HAP-1 (cell line): ENCODE data around the gene ANKFY1.
A peak's percentile ranks its signal among the peaks of the same experiment; 100 is the strongest.

Experiments
- DNase-seq, 2 experiments: peaks; one replicate each; pipeline ENCODE4 v3.0.0-alpha.2; 2016 to 2020; ENCODE audit warnings: low spot score in 2 of 2
- H3K27me3 ChIP-seq: fragments of 250-450 bp; sonication (Bioruptor Pico); 2 replicates; pipeline ENCODE4 v1.5.1; 2020; ENCODE audit warnings: low read depth, mild to moderate bottlenecking, moderate library complexity
- H3K36me3 ChIP-seq: fragments of 250-450 bp; sonication (Bioruptor Pico); replicated peaks from 2 replicates; pipeline ENCODE4 v1.5.1; 2020; ENCODE audit warnings: mild to moderate bottlenecking
- H3K4me1 ChIP-seq: fragments of 250-450 bp; sonication (Bioruptor Pico); 2 replicates; pipeline ENCODE4 v1.5.1; 2020; ENCODE audit warnings: mild to moderate bottlenecking
- H3K4me3 ChIP-seq: fragments of 250-450 bp; sonication (Bioruptor Pico); 2 replicates; pipeline ENCODE4 v1.5.1; 2020; ENCODE audit warnings: mild to moderate bottlenecking, moderate library complexity
- H3K9me3 ChIP-seq: fragments of 250-450 bp; sonication (Bioruptor Pico); 2 replicates; pipeline ENCODE4 v1.5.1; 2020; ENCODE audit warnings: mild to moderate bottlenecking, moderate library complexity
- in situ Hi-C: fragments of 300-500 bp; cut with MboI; formaldehyde crosslinking; loops from 3 replicates; pipeline ENCODE4 v1.14.3; 2020; ENCODE audit warnings: low sequenced_read_pairs, inconsistent platforms, mixed read lengths

Gene ANKFY1

DNA sequence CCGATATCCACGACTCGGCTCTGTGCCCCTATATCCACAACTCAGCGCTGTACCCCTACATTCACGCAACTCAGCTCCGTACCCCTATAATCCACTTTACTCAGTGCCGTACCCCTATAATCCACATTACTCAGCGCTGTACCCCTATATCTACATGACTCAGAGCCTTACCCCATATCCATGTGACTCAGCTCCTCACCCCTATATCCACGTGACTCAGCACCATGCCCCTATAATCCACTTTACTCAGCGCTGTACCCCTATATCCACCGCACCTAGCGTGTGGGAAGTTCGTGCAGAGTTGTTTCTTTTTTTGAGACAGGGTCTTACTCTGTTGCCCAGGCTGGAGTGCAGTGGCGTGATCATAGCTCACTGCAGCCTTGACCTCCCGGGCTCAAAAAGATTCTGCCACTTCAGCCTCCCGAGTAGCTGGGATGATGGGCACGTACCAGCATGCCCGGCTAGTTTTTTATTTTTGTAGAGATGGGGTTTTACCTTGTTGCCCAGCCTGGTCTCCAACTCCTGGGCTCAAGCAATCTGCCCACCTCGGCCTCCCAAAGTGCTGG is 103.4 kb downstream of the ANKFY1 start:
- H3K9me3 ChIP-seq, result no peaks in the 10 kb centered on the region
- H3K4me3 ChIP-seq, result no peak overlapping the region
- no peaks in the 10 kb centered on the region for H3K27me3 ChIP-seq
- no peak for DNase-seq
- H3K4me1 ChIP-seq, result peaks cover 27% of the 10 kb centered on the region
- peaks cover 15% of the 10 kb centered on the region for H3K36me3 ChIP-seq
- in situ Hi-C loops, result no loop called here

DNA sequence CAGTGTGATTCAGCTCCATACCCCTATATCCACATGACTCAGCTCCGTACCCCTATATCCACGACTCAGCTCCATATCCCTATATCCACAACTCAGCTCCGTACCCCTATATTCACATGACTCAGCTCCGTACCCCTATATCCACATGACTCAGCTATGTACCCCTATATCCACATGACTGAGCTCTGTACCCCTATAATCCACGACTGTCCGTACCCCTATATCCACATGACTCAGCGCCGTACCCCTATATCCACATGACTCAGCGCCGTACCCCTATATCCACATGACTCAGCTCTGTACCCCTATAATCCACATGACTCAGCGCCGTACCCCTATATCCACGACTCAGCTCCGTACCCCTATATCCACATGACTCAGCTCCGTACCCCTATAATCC is 104.0 kb downstream of the ANKFY1 start:
- Histone ChIP-seq H3K4me3 (no peak overlapping the region), H3K36me3 (peaks cover 9% of the 10 kb centered on the region), H3K9me3 (no peaks in the 10 kb centered on the region), H3K4me1 (peaks cover 21% of the 10 kb centered on the region), H3K27me3 (no peaks in the 10 kb centered on the region)
- no peak for DNase-seq
- in situ Hi-C loops, result no loop called here

DNA sequence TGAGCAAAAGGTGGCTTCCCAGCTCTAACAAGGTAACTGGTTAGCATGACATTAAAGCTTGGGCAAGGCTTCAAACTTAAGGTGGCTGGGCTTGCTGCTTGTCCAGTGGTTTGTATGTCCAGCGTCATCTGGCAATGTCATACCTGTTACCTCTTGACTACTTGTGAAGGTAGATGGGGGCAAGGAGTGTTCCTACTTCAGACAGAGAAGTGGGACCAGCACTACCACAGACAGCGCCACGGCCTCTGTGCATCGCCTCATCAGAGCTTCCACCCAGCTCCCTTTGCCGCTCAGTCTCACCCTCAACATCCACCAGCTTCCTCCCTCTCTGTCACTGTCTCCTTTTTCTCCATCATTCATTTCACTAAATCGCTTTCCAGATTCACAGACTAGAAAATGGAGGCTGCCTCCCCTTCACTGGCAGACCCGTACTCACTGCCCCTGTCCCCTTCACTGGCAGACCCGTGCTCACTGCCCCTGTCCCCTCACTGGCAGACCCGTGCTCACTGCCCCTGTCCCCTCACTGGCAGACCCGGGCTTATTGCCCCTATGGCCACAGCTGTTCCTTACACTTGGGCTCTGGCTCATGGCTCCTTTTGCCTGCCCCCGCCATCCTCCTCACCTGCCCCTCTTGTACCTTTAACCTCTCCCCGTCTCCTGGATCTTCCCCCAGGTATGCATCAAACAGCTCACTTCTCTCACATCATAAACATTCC is 106.0 kb downstream of the ANKFY1 start:
- H3K27me3 ChIP-seq, result no peaks in the 10 kb centered on the region
- DNase-seq, result no peak
- no peak overlapping the region for H3K4me3 ChIP-seq
- H3K9me3 ChIP-seq, result no peaks in the 10 kb centered on the region
- no peaks in the 10 kb centered on the region; the same call in 1 of the 2 replicates for H3K36me3 ChIP-seq
- H3K4me1 ChIP-seq, result peaks cover 15% of the 10 kb centered on the region
- in situ Hi-C loops, result no loop called here

DNA sequence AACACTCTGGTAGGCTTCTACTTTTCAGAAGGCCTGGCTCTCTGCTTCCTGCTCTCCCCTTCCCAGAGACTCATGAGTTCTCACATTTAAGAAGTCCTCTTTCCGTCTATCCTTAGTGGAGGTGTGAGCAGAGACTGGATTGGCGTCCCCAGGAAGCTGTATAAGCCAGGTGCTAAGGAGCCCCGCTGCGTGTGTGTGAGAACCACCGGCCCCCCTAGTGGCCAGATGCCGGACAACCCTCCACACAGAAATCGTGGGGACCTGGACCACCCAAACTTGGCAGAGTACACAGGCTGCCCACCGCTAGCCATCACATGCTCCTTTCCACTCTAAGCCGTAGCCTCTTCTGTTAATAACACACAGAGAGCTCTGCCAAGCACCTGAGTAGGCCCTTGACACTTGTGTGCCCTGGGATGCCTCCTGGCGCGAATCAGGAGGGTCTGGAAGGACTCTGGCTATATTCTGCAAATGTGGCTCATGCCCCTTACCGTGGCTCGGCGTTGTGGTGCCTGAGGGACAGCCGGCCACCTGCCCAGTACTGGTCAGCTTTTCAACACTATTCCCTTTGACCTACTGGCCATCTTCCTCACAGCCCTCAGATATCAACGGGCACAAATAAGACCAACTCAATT is 106.9 kb downstream of the ANKFY1 start:
- in situ Hi-C loops, result no loop called here
- Histone ChIP-seq H3K9me3 (no peaks in the 10 kb centered on the region), H3K4me3 (no peak overlapping the region), H3K4me1 (peaks cover 6% of the 10 kb centered on the region), H3K36me3 (no peaks in the 10 kb centered on the region; the same call in 1 of the 2 replicates), H3K27me3 (no peaks in the 10 kb centered on the region)
- DNase-seq, result peak in 1 of 2 experiments; percentile 21

DNA sequence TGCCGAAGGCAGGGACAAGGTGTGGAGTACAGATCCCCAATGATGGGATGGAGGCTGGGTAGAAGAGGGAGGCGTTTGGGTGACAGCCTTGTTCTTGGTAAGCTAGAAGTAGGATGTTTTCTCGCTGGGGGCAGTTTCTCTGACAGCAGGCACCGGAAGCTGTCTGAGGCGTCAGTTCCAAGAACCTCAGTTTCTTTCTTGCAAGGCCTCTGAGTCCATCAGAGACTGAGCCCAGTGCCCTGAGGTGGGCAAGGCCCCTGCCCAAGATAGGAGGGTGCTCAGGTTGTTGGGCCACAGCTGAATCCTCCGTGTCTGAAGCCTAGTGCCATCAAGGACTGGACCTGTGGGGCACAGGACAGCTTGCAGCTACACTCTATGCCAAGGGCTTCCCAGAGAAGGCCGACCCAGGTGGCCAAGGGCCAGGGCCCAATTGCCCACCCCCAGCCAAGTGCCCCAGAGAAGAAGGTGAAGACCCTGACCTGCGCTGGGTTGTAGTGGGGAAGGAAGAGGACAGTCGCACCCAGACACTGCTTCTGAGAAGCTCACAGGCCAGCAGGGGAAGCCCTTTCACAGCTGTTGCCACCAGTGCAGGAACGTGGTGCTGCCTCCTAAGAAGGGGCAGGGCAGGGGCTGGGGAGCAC is 107.7 kb downstream of the ANKFY1 start:
- DNase-seq, result no peak
- H3K9me3 ChIP-seq, result no peaks in the 10 kb centered on the region
- in situ Hi-C loops, result no loop called here
- no peaks in the 10 kb centered on the region for H3K4me1 ChIP-seq
- H3K27me3 ChIP-seq, result no peaks in the 10 kb centered on the region
- no peak overlapping the region for H3K4me3 ChIP-seq
- H3K36me3 ChIP-seq, result no peaks in the 10 kb centered on the region; the same call in 1 of the 2 replicates

DNA sequence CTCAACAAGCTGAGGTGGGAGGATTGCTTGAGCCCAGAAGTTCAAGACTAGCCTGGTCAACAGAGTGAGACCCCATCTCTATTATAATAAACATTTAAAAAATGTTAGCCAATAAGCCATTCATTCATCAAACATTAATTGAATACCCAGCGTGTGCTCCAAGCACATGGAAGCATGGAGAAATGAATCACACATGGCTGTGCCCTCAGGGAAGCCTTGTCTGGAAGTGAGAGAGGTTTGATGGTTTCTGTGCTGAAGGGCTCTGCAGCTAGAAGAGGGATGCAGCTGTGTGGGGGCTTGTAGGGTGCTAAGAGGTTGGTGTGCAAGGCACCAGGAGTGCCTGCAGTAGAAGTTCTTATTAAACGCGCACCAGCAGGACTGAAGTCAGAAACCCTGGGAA is 109.6 kb downstream of the ANKFY1 start:
- H3K4me3 ChIP-seq, result no peak overlapping the region
- DNase-seq, result no peak
- no peaks in the 10 kb centered on the region; the same call in 1 of the 2 replicates for H3K36me3 ChIP-seq
- H3K27me3 ChIP-seq, result no peaks in the 10 kb centered on the region
- no peaks in the 10 kb centered on the region for H3K4me1 ChIP-seq
- in situ Hi-C loops, result no loop called here
- H3K9me3 ChIP-seq, result no peaks in the 10 kb centered on the region

DNA sequence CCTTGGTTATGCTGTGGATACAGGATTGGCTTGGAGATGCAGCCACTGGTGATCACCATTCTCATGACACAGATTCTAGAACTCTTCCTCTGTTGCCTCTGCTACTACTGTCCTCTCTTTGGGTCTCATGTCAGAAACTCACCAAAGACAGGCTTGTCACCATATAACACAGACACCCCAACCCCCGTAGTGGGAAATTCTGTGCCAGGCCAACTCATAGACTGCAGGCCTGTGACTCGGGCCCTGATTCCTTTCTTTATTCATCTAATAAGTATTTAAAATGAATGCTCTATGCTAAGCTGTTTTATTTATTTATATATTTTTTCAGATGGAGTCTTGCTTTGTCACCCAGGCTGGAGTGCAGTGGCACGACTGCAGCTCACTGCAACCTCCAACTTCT is 111.3 kb downstream of the ANKFY1 start:
- Histone ChIP-seq H3K27me3 (no peaks in the 10 kb centered on the region), H3K4me3 (no peak overlapping the region), H3K36me3 (no peaks in the 10 kb centered on the region; the same call in 1 of the 2 replicates), H3K9me3 (no peaks in the 10 kb centered on the region), H3K4me1 (no peaks in the 10 kb centered on the region)
- no peak for DNase-seq
- in situ Hi-C loops, result no loop called here

DNA sequence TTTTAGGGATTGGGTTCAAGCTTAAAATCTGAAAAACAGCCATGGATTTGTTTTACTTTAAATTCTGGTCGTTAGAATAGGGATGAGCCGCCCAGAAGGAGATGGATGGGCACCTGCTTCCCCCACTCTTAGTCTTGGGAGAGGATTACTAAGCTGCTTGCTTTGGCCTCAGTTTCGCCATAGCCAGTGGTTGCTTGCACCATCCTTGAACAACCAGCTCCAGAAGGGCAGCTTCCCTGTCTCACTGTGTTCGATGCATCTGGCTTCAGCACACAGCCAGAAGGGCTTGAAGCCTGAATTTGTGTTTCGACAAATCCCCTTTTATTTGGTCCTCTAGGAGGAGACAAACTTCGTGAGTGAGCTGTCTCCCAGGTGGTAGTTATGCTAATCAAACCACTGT is 113.7 kb downstream of the ANKFY1 start:
- H3K4me3 ChIP-seq, result no peak overlapping the region
- H3K4me1 ChIP-seq, result no peaks in the 10 kb centered on the region
- H3K9me3 ChIP-seq, result no peaks in the 10 kb centered on the region
- in situ Hi-C loops, result no loop called here
- no peaks in the 10 kb centered on the region; the same call in 1 of the 2 replicates for H3K36me3 ChIP-seq
- no peak for DNase-seq
- no peaks in the 10 kb centered on the region for H3K27me3 ChIP-seq

DNA sequence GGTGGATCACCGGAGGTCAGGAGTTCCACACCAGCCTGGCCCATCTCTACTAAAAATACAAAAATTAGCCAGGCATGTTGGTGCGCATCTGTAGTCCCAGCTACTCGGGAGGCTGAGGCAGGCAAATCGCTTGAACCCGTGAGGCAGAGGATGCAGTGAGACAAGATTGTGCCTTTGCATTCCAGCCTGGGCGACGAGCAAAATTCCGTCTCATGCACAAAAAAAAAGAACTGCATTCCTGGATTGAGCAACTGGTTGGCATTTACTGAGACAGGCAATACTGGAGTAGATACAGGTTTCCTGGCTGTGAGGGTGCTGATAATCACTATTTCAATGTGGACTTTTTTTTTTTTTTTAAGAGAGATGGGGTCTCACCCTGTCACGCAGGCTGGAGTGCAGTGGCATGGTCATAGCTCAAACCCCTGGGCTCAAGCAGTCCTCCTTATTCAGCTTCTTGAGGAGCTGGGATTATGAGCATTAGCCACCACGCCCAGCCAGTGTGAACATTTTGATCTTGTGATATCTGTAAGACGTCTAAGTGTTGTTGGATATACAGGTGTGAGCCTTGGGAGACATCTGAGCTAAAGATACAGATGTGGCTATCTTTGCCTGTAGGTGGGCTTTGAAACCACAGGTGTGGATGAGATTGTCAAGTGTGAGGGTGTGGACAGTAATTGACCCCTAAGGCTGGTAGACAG is 115.0 kb downstream of the ANKFY1 start:
- H3K27me3 ChIP-seq, result no peaks in the 10 kb centered on the region
- no peak for DNase-seq
- H3K4me3 ChIP-seq, result no peak overlapping the region
- H3K4me1 ChIP-seq, result peaks cover 2% of the 10 kb centered on the region; the same call in 1 of the 2 replicates
- no peaks in the 10 kb centered on the region for H3K9me3 ChIP-seq
- H3K36me3 ChIP-seq, result no peaks in the 10 kb centered on the region; the same call in 1 of the 2 replicates
- in situ Hi-C loops, result no loop called here

DNA sequence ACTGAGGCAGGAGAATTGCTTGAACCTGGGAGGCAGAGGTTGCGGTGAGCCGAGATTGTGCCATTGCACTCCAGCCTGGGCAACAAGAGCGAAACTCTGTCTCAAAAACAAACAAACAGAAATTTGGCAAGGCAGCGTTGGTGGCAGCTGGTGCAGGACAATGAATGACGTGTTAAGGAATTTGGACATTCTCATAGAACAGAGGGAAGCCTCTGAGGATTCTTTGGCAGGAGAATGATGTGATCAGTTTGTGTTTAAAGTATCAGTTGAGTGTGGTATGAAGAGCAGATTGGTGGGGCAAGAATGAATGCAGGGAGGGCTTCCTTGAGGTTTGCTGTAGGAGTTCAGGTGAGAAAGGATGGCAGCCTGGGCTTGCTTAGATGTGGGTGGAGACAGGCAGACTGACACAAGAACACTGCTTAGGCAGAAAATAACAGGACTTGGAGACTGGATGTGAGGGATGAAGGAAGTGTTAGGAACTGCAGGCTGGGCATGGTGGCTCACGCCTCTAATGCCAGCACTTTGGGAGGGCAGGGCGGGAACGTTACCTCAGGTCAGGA is 115.9 kb downstream of the ANKFY1 start:
- no peaks in the 10 kb centered on the region for H3K27me3 ChIP-seq
- peaks cover 2% of the 10 kb centered on the region; the same call in 1 of the 2 replicates for H3K4me1 ChIP-seq
- in situ Hi-C loops, result no loop called here
- no peaks in the 10 kb centered on the region for H3K9me3 ChIP-seq
- DNase-seq, result no peak
- H3K36me3 ChIP-seq, result no peaks in the 10 kb centered on the region; the same call in 1 of the 2 replicates
- no peak overlapping the region for H3K4me3 ChIP-seq

DNA sequence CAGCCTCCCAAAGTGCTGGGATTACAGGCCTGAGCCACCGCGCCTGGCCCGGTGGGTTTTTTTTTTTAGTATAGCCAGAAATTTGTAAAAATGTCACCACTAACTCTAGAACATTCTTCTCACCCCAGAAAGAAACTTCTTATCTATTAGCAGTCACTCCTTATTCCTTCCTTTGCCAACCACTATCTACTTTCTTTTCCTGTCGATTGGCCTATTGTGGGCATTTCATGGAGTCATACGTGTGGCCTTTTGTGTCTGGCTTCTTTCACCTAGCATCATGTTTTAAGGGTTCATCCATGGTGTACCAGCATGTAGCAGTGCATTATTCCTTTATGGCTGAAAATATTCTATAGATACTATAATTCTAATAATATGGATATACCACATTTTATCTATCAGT is 117.1 kb downstream of the ANKFY1 start:
- Histone ChIP-seq H3K4me3 (no peak overlapping the region), H3K27me3 (no peaks in the 10 kb centered on the region), H3K9me3 (no peaks in the 10 kb centered on the region), H3K4me1 (peaks cover 6% of the 10 kb centered on the region), H3K36me3 (no peaks in the 10 kb centered on the region; the same call in 1 of the 2 replicates)
- no peak for DNase-seq
- in situ Hi-C loops, result no loop called here

DNA sequence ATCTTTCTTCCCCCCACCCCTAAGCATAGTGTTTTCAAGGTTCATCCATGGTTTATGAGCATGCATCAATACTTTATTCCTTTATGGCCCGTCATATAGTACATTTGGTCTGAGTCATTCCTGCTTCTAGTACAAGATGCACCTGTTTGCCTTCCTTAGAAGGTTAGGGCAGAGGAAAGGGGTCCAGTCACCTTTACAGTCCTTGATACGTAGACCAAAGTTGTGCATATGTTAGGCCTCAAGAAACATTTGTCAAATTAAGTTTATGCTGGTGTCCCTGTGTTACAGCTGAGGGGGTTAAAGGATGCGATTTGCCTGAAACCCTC is 119.4 kb downstream of the ANKFY1 start:
- in situ Hi-C loops, result no loop called here
- peak overlapping the region; percentile 77 for H3K4me3 ChIP-seq
- peaks cover 7% of the 10 kb centered on the region for H3K4me1 ChIP-seq
- H3K36me3 ChIP-seq, result peaks cover 9% of the 10 kb centered on the region
- no peaks in the 10 kb centered on the region for H3K9me3 ChIP-seq
- no peaks in the 10 kb centered on the region for H3K27me3 ChIP-seq
- DNase-seq, result no peak
